ENCODE results near the gene SRA1.
"Not testable (repeated sequence)": the region's sequence is repeated elsewhere in the genome, so short reads cannot be mapped to it uniquely, and the experiment has no call there.

SRA1 gene

DNA sequence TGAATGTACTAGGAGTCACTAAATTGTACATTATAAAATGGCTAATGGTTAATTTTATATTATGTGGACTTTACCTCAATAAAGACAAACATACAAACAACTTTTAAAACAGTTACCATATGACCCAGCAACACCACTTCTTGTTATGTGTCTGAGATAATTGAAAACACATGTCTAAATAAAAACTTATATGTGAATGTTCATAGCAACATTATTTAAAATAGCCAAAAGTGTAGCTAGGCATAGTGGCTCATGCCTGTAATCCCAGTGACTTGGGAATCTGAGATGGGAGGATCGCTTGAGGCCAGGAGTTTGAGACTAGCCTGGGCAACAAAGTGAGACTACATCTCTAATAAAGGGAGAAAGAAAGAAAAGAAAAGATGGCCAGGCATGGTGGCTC lies 30.2 kb upstream of the SRA1 start:
- Mint-ChIP-seq H3K4me1 (ENCODE audit: low read depth) (no peaks in the 10 kb centered on the region), H3K36me3 (ENCODE audit: low read depth) (no peaks in the 10 kb centered on the region), H3K4me3 (no peak overlapping the region), H3K27ac (no peak overlapping the region), H3K27me3 (peaks cover 11% of the 10 kb centered on the region), H3K9me3 (no peaks in the 10 kb centered on the region)

- not testable (repeated sequence) for H3K9me3 Mint-ChIP-seq; H3K4me1 Mint-ChIP-seq (ENCODE audit: low read depth); H3K4me3 Mint-ChIP-seq; H3K36me3 Mint-ChIP-seq (ENCODE audit: low read depth); H3K27ac Mint-ChIP-seq
- H3K27me3 Mint-ChIP-seq: peaks cover 17% of the 10 kb centered on the region
These were observed 22.0 kb upstream of the SRA1 start for GRCh38 chr5:140579188-140579747.

DNA sequence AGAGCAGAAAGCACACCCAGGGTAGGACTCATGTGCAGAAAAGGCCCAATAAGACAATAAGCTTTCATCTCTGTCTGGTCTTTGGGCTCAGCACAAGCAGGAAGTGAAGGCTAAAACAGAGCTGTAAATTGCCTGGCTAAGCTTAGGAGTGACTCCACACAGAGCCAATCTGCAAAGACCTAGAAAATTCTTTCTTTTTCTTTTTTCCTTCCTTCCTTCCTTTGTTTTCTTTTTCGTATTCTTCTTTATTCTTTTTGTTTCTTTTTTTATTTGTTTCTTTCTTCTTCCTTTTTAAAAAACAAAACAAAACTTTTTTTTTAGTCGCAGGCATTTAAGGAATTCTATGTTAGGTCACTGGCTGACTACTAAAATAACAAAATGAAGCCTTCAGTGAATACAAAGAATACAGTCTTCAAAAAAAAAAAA lies 19.5 kb upstream of the SRA1 start:
- Mint-ChIP-seq H3K27ac (no peak overlapping the region), H3K9me3 (no peaks in the 10 kb centered on the region), H3K27me3 (peaks cover 6% of the 10 kb centered on the region), H3K36me3 (ENCODE audit: low read depth) (no peaks in the 10 kb centered on the region), H3K4me3 (no peak overlapping the region), H3K4me1 (ENCODE audit: low read depth) (no peaks in the 10 kb centered on the region)

- Mint-ChIP-seq H3K27me3 (no peaks in the 10 kb centered on the region), H3K36me3 (ENCODE audit: low read depth) (peaks cover 7% of the 10 kb centered on the region), H3K4me3 (no peak overlapping the region), H3K27ac (no peak overlapping the region), H3K4me1 (ENCODE audit: low read depth) (peaks cover 1% of the 10 kb centered on the region), H3K9me3 (no peaks in the 10 kb centered on the region)
These were observed 18.0 kb upstream of the SRA1 start for GRCh38 chr5:140575309-140575708.

GRCh38 chr5:140574165-140574564 lies 16.9 kb upstream of the SRA1 start:
- Mint-ChIP-seq H3K9me3 (no peaks in the 10 kb centered on the region), H3K4me1 (ENCODE audit: low read depth) (peaks cover 12% of the 10 kb centered on the region), H3K27me3 (no peaks in the 10 kb centered on the region), H3K4me3 (no peak overlapping the region), H3K36me3 (ENCODE audit: low read depth) (peaks cover 9% of the 10 kb centered on the region), H3K27ac (no peak overlapping the region)

- Mint-ChIP-seq H3K9me3 (no peaks in the 10 kb centered on the region), H3K4me1 (ENCODE audit: low read depth) (peaks cover 17% of the 10 kb centered on the region), H3K4me3 (no peak overlapping the region), H3K27ac (no peak overlapping the region), H3K36me3 (ENCODE audit: low read depth) (peaks cover 13% of the 10 kb centered on the region), H3K27me3 (no peaks in the 10 kb centered on the region)
These were observed 16.4 kb upstream of the SRA1 start for GRCh38 chr5:140573683-140574082.

DNA sequence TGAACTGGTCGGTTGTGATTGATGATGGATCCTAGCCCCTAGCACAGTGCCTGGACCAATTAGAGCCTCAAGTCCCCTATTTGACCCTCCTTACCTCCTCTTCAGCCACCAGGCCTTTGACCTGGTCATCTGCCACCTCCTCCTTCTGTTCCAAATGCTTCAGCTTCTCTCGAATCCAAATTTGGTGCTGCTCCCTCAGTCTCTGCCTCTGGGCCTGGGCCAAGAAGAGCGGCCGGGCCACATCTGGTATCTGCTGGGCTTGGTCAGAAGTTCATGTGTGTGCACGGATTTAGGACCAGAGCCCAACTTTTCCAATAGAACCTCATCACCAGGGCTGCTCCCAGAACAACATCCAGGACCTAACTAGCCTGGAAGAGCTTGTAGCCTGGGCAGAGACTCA lies 13.8 kb upstream of the SRA1 start:
- no peaks in the 10 kb centered on the region for H3K9me3 Mint-ChIP-seq
- peak overlapping the region; percentile 60 for H3K27ac Mint-ChIP-seq
- H3K36me3 Mint-ChIP-seq (ENCODE audit: low read depth): peaks cover 37% of the 10 kb centered on the region
- H3K27me3 Mint-ChIP-seq: no peaks in the 10 kb centered on the region
- no peak overlapping the region for H3K4me3 Mint-ChIP-seq
- H3K4me1 Mint-ChIP-seq (ENCODE audit: low read depth): peaks cover 35% of the 10 kb centered on the region

DNA sequence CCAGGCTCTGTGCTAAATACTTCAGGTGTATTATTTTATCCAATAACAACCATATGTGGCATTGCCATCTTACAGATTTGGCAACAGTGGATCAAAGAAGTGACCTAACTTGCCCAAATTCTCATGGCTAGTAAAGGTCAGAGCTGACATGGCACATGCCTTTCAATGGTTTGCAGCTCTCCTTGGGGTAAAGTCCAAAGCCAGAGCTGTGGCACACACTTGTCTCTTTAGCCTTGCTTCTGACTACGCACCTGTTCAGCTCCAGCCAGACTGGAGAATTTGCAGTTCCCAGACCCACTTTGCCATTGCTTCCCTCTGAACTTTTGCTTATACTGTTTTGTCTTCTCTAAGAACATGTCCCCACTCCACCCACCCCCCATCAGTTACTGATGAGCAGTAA lies 13.2 kb upstream of the SRA1 start:
- Mint-ChIP-seq H3K4me1 (ENCODE audit: low read depth) (peaks cover 42% of the 10 kb centered on the region), H3K9me3 (no peaks in the 10 kb centered on the region), H3K4me3 (no peak overlapping the region), H3K27ac (no peak overlapping the region), H3K27me3 (no peaks in the 10 kb centered on the region), H3K36me3 (ENCODE audit: low read depth) (peaks cover 41% of the 10 kb centered on the region)

GRCh38 chr5:140570058-140570457 lies 12.8 kb upstream of the SRA1 start:
- Mint-ChIP-seq H3K9me3 (no peaks in the 10 kb centered on the region), H3K4me3 (no peak overlapping the region), H3K4me1 (ENCODE audit: low read depth) (peaks cover 46% of the 10 kb centered on the region), H3K27ac (peak overlapping the region; percentile 95), H3K27me3 (no peaks in the 10 kb centered on the region), H3K36me3 (ENCODE audit: low read depth) (peaks cover 46% of the 10 kb centered on the region)

- Mint-ChIP-seq H3K27me3 (no peaks in the 10 kb centered on the region), H3K4me3 (peak overlapping the region; percentile 74), H3K9me3 (no peaks in the 10 kb centered on the region), H3K27ac (peak overlapping the region; percentile 95), H3K36me3 (ENCODE audit: low read depth) (peaks cover 50% of the 10 kb centered on the region), H3K4me1 (ENCODE audit: low read depth) (peaks cover 46% of the 10 kb centered on the region)
These were observed 11.9 kb upstream of the SRA1 start for GRCh38 chr5:140569197-140569596.

DNA sequence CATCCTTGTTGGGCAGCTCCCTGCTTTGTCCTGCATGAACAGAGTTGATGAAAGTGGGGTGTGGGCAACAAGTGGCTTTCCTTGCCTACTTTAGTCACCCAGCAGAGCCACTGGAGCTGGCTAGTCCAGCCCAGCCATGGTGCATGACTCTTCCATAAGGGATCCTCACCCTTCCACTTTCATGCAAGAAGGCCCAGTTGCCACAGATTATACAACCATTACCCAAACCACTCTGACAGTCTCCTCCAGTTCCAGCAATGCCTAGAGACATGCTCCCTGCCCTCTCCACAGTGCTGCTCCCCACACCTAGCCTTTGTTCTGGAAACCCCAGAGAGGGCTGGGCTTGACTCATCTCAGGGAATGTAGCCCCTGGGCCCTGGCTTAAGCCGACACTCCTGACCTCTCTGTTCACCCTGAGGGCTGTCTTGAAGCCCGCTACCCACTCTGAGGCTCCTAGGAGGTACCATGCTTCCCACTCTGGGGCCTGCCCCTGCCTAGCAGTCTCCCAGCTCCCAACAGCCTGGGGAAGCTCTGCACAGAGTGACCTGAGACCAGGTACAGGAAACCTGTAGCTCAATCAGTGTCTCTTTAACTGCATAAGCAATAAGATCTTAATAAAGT lies 11.3 kb upstream of the SRA1 start:
- Mint-ChIP-seq H3K4me3 (peak overlapping the region; percentile 74), H3K4me1 (ENCODE audit: low read depth) (peaks cover 52% of the 10 kb centered on the region), H3K36me3 (ENCODE audit: low read depth) (peaks cover 50% of the 10 kb centered on the region), H3K27me3 (no peaks in the 10 kb centered on the region), H3K9me3 (no peaks in the 10 kb centered on the region), H3K27ac (peak overlapping the region; percentile 95)

DNA sequence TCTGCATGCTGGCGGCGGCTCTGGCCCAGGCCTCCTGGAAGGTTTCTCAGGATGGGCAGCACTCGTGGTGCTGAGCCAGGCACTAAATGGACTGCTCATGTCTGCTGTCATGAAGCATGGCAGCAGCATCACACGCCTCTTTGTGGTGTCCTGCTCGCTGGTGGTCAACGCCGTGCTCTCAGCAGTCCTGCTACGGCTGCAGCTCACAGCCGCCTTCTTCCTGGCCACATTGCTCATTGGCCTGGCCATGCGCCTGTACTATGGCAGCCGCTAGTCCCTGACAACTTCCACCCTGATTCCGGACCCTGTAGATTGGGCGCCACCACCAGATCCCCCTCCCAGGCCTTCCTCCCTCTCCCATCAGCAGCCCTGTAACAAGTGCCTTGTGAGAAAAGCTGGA lies 10.6 kb upstream of the SRA1 start:
- Mint-ChIP-seq H3K27ac (no peak overlapping the region), H3K4me1 (ENCODE audit: low read depth) (peaks cover 58% of the 10 kb centered on the region), H3K27me3 (no peaks in the 10 kb centered on the region), H3K9me3 (no peaks in the 10 kb centered on the region), H3K4me3 (no peak overlapping the region), H3K36me3 (ENCODE audit: low read depth) (peaks cover 50% of the 10 kb centered on the region)

DNA sequence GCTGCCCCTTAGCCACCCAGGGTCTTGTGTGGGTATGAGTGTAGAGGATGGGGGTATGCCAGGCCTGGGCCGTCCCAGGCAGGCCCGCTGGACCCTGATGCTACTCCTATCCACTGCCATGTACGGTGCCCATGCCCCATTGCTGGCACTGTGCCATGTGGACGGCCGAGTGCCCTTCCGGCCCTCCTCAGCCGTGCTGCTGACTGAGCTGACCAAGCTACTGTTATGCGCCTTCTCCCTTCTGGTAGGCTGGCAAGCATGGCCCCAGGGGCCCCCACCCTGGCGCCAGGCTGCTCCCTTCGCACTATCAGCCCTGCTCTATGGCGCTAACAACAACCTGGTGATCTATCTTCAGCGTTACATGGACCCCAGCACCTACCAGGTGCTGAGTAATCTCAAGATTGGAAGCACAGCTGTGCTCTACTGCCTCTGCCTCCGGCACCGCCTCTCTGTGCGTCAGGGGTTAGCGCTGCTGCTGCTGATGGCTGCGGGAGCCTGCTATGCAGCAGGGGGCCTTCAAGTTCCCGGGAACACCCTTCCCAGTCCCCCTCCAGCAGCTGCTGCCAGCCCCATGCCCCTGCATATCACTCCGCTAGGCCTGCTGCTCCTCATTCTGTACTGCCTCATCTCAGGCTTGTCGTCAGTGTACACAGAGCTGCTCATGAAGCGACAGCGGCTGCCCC lies 10.0 kb upstream of the SRA1 start:
- Mint-ChIP-seq H3K36me3 (ENCODE audit: low read depth) (peaks cover 50% of the 10 kb centered on the region), H3K9me3 (no peaks in the 10 kb centered on the region), H3K4me3 (no peak overlapping the region), H3K27ac (no peak overlapping the region), H3K27me3 (no peaks in the 10 kb centered on the region), H3K4me1 (ENCODE audit: low read depth) (peaks cover 62% of the 10 kb centered on the region)

DNA sequence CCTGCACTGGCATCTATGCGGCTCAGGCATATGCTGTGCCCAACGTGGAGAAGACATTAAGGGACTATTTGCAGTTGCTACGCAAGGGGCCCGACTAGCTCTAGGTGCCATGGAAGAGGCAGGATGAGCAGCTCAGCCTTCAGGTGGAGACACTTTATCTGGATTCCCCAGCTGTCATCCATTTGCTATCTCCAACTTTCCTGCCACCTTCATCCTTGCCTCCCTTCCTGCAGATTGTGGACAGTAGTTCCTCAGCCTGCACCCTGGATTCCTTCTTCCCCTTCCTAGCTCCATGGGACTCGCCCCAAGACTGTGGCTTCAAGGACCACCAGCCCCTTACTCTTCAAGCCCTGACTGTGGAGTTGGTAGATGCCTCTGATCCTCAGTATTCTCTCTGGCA lies 9.4 kb upstream of the SRA1 start:
- H3K9me3 Mint-ChIP-seq: no peaks in the 10 kb centered on the region
- peaks cover 62% of the 10 kb centered on the region for H3K4me1 Mint-ChIP-seq (ENCODE audit: low read depth)
- peaks cover 50% of the 10 kb centered on the region for H3K36me3 Mint-ChIP-seq (ENCODE audit: low read depth)
- H3K27ac Mint-ChIP-seq: no peak overlapping the region
- peak overlapping the region; percentile 43 for H3K4me3 Mint-ChIP-seq
- no peaks in the 10 kb centered on the region for H3K27me3 Mint-ChIP-seq

GRCh38 chr5:140565780-140566095 lies 8.5 kb upstream of the SRA1 start:
- Mint-ChIP-seq H3K4me3 (peak overlapping the region; percentile 99), H3K27ac (peak overlapping the region; percentile 97), H3K4me1 (ENCODE audit: low read depth) (peaks cover 62% of the 10 kb centered on the region), H3K27me3 (no peaks in the 10 kb centered on the region), H3K9me3 (no peaks in the 10 kb centered on the region), H3K36me3 (ENCODE audit: low read depth) (peaks cover 48% of the 10 kb centered on the region)
